CD14-positive monocyte (primary cell): ENCODE results near the gene PPFIA4. TPM values are rescaled to one million over a fixed set of nuclear protein-coding genes. Genes with fewer than 3 reads are reported as not detected.

Experiments
- DNase-seq, 3 donors: peaks; one replicate each; pipeline ENCODE4 v3.0.0-alpha.2; 2011 to 2022
- H2AFZ ChIP-seq: 2 replicates; pipeline ENCODE4 v1.6.0; 2012; ENCODE audit warnings: mild to moderate bottlenecking, low read depth, low read length, inconsistent platforms; ENCODE audit not compliant: insufficient read depth, poor library complexity, severe bottlenecking
- H3K27ac ChIP-seq, 2 donors: 1 replicate in 1 of 2; 2 replicates in 1 of 2; pipeline ENCODE4 v1.5.1; 2012 to 2013; ENCODE audit warnings: low read length in 2 of 2, control low read depth in 1 of 2, inconsistent platforms in 1 of 2, low read depth in 1 of 2, mild to moderate bottlenecking in 1 of 2
- H3K27me3 ChIP-seq, 2 donors: one replicate each; pipeline versions ENCODE4 v1.6.0 to v1.6.1; 2011 to 2013; ENCODE audit warnings: low read length in 2 of 2; ENCODE audit not compliant: control insufficient read depth in 2 of 2, insufficient read depth in 2 of 2
- H3K36me3 ChIP-seq, 2 donors: replicated peaks in 1 of 2; 1 replicate in 1 of 2; 2 replicates in 1 of 2; pipeline versions ENCODE4 v1.5.1 to v1.6.1; 2012 to 2013; ENCODE audit warnings: low read length in 2 of 2, control low read depth in 1 of 2, inconsistent platforms in 1 of 2, mild to moderate bottlenecking in 1 of 2; ENCODE audit not compliant: insufficient read depth in 2 of 2, control insufficient read depth in 1 of 2
- H3K4me1 ChIP-seq, 2 donors: 1 replicate in 1 of 2; 2 replicates in 1 of 2; pipeline versions ENCODE4 v1.5.1 to v1.6.1; 2012 to 2013; ENCODE audit warnings: low read length in 2 of 2, control low read depth in 1 of 2, inconsistent platforms in 1 of 2, mild to moderate bottlenecking in 1 of 2, moderate library complexity in 1 of 2; ENCODE audit not compliant: insufficient read depth in 2 of 2, control insufficient read depth in 1 of 2
- H3K4me2 ChIP-seq: replicated peaks from 2 replicates; pipeline ENCODE3; 2012; ENCODE audit warnings: low read length, moderate library complexity, mild to moderate bottlenecking; ENCODE audit not compliant: poor library complexity, severe bottlenecking; ENCODE audit errors: extremely low read depth
- H3K4me3 ChIP-seq, 3 experiments: fragments of 200-600 bp in 1 of 3; sonication (generic) in 1 of 3; replicated peaks in 1 of 3; 1 replicate in 2 of 3; 2 replicates in 1 of 3; pipeline ENCODE4 v1.5.1; 2011 to 2013; ENCODE audit warnings: low read length in 3 of 3, mild to moderate bottlenecking in 3 of 3, control low read depth in 2 of 3, low read depth in 2 of 3, inconsistent platforms in 1 of 3, moderate library complexity in 1 of 3
- H3K79me2 ChIP-seq: 2 replicates; pipeline ENCODE4 v1.6.0; 2012; ENCODE audit warnings: mild to moderate bottlenecking, control low read depth, inconsistent platforms, low read length, moderate library complexity; ENCODE audit not compliant: insufficient read depth
- H3K9ac ChIP-seq: 2 replicates; pipeline ENCODE4 v1.6.0; 2017; ENCODE audit warnings: low read length, mild to moderate bottlenecking; ENCODE audit not compliant: insufficient read depth, poor library complexity, severe bottlenecking
- H3K9me3 ChIP-seq, 2 donors: replicated peaks in 1 of 2; 1 replicate in 1 of 2; 2 replicates in 1 of 2; pipeline versions ENCODE4 v1.5.1 to v1.6.1; 2012 to 2013; ENCODE audit warnings: low read length in 2 of 2, control low read depth in 1 of 2; ENCODE audit not compliant: control insufficient read depth in 1 of 2, insufficient read depth in 1 of 2
- H4K20me1 ChIP-seq: 2 replicates; pipeline ENCODE4 v1.6.0; 2012; ENCODE audit warnings: mild to moderate bottlenecking, low read length, control low read depth, moderate library complexity; ENCODE audit not compliant: insufficient read depth
- H3K27ac Mint-ChIP-seq, 7 donors: one replicate each; pipeline ENCODE4 v1.8.0; 2020; ENCODE audit warnings: mild to moderate bottlenecking in 7 of 7, mixed read lengths in 7 of 7, moderate library complexity in 6 of 7, inconsistent platforms in 2 of 7
- H3K27me3 Mint-ChIP-seq, 3 donors: one replicate each; pipeline ENCODE4 v1.8.0; 2021 to 2022; ENCODE audit warnings: low read depth in 3 of 3, mild to moderate bottlenecking in 3 of 3, mixed read lengths in 3 of 3, moderate library complexity in 3 of 3, inconsistent platforms in 1 of 3
- H3K36me3 Mint-ChIP-seq, 2 donors: one replicate each; pipeline ENCODE4 v1.8.0; 2020; ENCODE audit warnings: mixed read lengths in 2 of 2, inconsistent platforms in 1 of 2, mild to moderate bottlenecking in 1 of 2
- H3K4me1 Mint-ChIP-seq: one replicate; pipeline ENCODE4 v1.8.0; 2020; ENCODE audit warnings: mild to moderate bottlenecking, mixed read lengths
- H3K4me3 Mint-ChIP-seq, 2 donors: one replicate each; pipeline ENCODE4 v1.8.0; 2020; ENCODE audit warnings: mild to moderate bottlenecking in 2 of 2, mixed read lengths in 2 of 2, moderate library complexity in 1 of 2
- H3K9me3 Mint-ChIP-seq, 7 donors: one replicate each; pipeline ENCODE4 v1.8.0; 2020 to 2022; ENCODE audit warnings: mixed read lengths in 7 of 7, mild to moderate bottlenecking in 6 of 7, moderate library complexity in 6 of 7, inconsistent platforms in 2 of 7
- WGBS: methylation state at CpG from one replicate; pipeline ENCODE4 v1.1.5; 2013; ENCODE audit warnings: missing lambda C conversion rate; ENCODE audit not compliant: insufficient coverage; 5-methylcytosine and 5-hydroxymethylcytosine counted together
- intact Hi-C, 2 donors: fragments of 100-400 bp; cut with micrococcal nuclease; formaldehyde crosslinking; loops; one replicate each; pipeline versions ENCODE4 v1.15.0 to v1.15.1; 2023
- polyA plus RNA-seq, 3 donors: library from polyadenylated mRNA; depleted of rRNA in 1 of 3; unstranded in 2 of 3; stranded (reverse) in 1 of 3; fragments of 300-500 nt in 2 of 3; fragments of >200 nt in 1 of 3; fragmentation: Illumina TruSeq in 2 of 3; gene quantifications; 1 replicate in 2 of 3; 2 replicates in 1 of 3; pipeline ENCODE4 v1.2.3, GENCODE V29; 2012 to 2021
- TF ChIP-seq, protein P1 (sequence below): fragments of 200-600 bp; IDR thresholded peaks from one replicate; pipeline ENCODE4 v1.8.0; 2022; ENCODE audit warnings: antibody characterized with exemption, mild to moderate bottlenecking

The PPFIA4 gene
- polyA plus RNA-seq, 3 donors: 0.52 to 1.0 (median 0.97) TPM

DNA sequence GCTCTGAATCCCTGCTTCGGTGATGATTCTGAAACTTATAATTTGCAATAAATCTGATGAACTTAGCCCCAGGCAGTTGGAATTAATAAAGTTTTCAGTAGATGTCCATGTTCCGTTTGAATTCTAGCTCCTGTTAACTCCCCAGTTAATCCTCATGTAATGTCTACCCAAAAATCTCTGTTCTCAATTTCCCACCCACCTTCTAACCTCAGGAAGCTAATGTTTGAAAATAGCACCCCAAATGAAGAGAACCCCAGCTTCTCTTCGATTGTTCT, 55.9 kb downstream of the PPFIA4 start:
- no peaks in the 10 kb centered on the region for H3K9me3 ChIP-seq
- H3K36me3 ChIP-seq: no peaks in the 10 kb centered on the region
- Mint-ChIP-seq H3K4me3 (peak overlapping the region in 1 of 2 donors; percentile 52), H3K4me1 (peaks cover 37% of the 10 kb centered on the region), H3K27me3 (peaks cover 0 to 3% (median 2%) of the 10 kb centered on the region in 3 donors), H3K27ac (peak overlapping the region in 3 of 7 donors; percentile 37 to 72 (median 37)), H3K9me3 (peaks cover 0 to 3% (median 0%) of the 10 kb centered on the region in 7 donors), H3K36me3 (peaks cover 11 to 16% of the 10 kb centered on the region in 2 donors)
- H3K9ac ChIP-seq: no peak overlapping the region
- peaks cover 8 to 30% of the 10 kb centered on the region in 2 donors for H3K4me1 ChIP-seq
- no peaks in the 10 kb centered on the region for H3K27me3 ChIP-seq
- WGBS: no CpG with 5 or more reads among the region's 3 CpGs
- H3K79me2 ChIP-seq: no peaks in the 10 kb centered on the region
- TF ChIP-seq, protein P1, sequence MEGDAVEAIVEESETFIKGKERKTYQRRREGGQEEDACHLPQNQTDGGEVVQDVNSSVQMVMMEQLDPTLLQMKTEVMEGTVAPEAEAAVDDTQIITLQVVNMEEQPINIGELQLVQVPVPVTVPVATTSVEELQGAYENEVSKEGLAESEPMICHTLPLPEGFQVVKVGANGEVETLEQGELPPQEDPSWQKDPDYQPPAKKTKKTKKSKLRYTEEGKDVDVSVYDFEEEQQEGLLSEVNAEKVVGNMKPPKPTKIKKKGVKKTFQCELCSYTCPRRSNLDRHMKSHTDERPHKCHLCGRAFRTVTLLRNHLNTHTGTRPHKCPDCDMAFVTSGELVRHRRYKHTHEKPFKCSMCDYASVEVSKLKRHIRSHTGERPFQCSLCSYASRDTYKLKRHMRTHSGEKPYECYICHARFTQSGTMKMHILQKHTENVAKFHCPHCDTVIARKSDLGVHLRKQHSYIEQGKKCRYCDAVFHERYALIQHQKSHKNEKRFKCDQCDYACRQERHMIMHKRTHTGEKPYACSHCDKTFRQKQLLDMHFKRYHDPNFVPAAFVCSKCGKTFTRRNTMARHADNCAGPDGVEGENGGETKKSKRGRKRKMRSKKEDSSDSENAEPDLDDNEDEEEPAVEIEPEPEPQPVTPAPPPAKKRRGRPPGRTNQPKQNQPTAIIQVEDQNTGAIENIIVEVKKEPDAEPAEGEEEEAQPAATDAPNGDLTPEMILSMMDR: no peak
- no peak for DNase-seq
- no peak overlapping the region for H2AFZ ChIP-seq
- no peaks in the 10 kb centered on the region for H4K20me1 ChIP-seq
- no peak overlapping the region for H3K4me2 ChIP-seq
- H3K27ac ChIP-seq: no peak overlapping the region
- intact Hi-C loops: no loop called here
- no peak overlapping the region for H3K4me3 ChIP-seq

DNA sequence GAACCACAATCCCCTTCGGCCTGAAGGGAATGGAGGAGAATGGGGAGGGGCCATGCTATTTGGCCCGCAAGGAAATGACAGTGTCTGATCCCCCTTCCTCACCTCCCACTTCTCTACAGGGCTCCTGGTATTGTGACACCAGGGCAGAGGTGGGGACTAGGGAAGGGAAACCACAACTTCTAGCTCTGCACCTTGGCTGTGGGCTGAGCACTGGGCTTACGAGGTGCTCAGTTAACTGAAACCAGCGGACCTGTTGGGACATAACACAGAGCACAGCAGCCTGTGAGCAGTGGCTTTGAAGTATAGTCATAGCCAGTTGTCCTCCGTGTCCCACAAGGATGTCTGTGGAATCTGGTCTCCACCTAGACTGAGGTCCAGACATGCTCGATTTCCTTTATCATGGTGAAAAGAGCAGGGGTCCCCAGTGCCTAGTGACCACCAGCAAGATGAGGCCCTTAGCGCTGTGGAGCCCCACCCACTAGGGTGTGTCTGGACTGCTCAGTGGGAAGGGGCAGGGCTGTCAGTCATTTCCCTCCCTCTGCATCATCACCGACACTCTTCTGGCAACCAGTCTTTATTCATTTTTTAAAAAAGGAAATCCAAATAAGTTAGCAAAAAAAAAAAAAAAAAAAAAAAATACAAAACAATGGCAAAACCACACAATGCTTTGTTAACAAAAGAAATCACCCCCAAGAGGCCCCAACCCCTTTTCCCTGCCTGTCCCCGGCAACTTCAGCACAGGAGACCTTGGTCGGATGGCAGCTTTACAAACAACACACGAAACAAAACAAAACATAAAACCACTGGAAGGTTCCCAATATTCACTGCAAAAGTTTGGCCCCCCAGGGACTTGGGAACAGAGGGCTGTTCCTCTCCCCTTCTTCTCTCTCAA, 56.5 kb downstream of the PPFIA4 start:
- Histone ChIP-seq H3K36me3 (no peaks in the 10 kb centered on the region), H3K27ac (peak overlapping the region in 1 of 2 donors; percentile 26), H3K4me3 (no peak overlapping the region), H2AFZ (no peak overlapping the region), H3K4me1 (peaks cover 8 to 30% of the 10 kb centered on the region in 2 donors), H3K9me3 (no peaks in the 10 kb centered on the region), H3K9ac (no peak overlapping the region), H3K27me3 (no peaks in the 10 kb centered on the region), H4K20me1 (no peaks in the 10 kb centered on the region), H3K4me2 (no peak overlapping the region), H3K79me2 (no peaks in the 10 kb centered on the region)
- Mint-ChIP-seq H3K27ac (peak overlapping the region in 3 of 7 donors; percentile 52 to 84 (median 72)), H3K9me3 (peaks cover 0 to 3% (median 0%) of the 10 kb centered on the region in 7 donors), H3K4me3 (peak overlapping the region; percentile 52 to 54), H3K27me3 (peaks cover 2 to 8% (median 7%) of the 10 kb centered on the region in 3 donors), H3K4me1 (peaks cover 37% of the 10 kb centered on the region), H3K36me3 (peaks cover 8 to 16% of the 10 kb centered on the region in 2 donors)
- WGBS: 70% methylated on average over 6 of the region's 11 CpGs
- DNase-seq: peak in 1 of 3 donors; percentile 58
- intact Hi-C loops: no loop called here
- TF ChIP-seq, protein P1: no peak
